Measurements from ENCODE around the gene PHKA2. TPM values are rescaled to one million over a fixed set of nuclear protein-coding genes. Genes with fewer than 3 reads are reported as not detected.

PHKA2 gene, protein sequence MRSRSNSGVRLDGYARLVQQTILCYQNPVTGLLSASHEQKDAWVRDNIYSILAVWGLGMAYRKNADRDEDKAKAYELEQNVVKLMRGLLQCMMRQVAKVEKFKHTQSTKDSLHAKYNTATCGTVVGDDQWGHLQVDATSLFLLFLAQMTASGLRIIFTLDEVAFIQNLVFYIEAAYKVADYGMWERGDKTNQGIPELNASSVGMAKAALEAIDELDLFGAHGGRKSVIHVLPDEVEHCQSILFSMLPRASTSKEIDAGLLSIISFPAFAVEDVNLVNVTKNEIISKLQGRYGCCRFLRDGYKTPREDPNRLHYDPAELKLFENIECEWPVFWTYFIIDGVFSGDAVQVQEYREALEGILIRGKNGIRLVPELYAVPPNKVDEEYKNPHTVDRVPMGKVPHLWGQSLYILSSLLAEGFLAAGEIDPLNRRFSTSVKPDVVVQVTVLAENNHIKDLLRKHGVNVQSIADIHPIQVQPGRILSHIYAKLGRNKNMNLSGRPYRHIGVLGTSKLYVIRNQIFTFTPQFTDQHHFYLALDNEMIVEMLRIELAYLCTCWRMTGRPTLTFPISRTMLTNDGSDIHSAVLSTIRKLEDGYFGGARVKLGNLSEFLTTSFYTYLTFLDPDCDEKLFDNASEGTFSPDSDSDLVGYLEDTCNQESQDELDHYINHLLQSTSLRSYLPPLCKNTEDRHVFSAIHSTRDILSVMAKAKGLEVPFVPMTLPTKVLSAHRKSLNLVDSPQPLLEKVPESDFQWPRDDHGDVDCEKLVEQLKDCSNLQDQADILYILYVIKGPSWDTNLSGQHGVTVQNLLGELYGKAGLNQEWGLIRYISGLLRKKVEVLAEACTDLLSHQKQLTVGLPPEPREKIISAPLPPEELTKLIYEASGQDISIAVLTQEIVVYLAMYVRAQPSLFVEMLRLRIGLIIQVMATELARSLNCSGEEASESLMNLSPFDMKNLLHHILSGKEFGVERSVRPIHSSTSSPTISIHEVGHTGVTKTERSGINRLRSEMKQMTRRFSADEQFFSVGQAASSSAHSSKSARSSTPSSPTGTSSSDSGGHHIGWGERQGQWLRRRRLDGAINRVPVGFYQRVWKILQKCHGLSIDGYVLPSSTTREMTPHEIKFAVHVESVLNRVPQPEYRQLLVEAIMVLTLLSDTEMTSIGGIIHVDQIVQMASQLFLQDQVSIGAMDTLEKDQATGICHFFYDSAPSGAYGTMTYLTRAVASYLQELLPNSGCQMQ
- polyA plus RNA-seq: 1.4 and 5.8 TPM in 2 replicates

DNA sequence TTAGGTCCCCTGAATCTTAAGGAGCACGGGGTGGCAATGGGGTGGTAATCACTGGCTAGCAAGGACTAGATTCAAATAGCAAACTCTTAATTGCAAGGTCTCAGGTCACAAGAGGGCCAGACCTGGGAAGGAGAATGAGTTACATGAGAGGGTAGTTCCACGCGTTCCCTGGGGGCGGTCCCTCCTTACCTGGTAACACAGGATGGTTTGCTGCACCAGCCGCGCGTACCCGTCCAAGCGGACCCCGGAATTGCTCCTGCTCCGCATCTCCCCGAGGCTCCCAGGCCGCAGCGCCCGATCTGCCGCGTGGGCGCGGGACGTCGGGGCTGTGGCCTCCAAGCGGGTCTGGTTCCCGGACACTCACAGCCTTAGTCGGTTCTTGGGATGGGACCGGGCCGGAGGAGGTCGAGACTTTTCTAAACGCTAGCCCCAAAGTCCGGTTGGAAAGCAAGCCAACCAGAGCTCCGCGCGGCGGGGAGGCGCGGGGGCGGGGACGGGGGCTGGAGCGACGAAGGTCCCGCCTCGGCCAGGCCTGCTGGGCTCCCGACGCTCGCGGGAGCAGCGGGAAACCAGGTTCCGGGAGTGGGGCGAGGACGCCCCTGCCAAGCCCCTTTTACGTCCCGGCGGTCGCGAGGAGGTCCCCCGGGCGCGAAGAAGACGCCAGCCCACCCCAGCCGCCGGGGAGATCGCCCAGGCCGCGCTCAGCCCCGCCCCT is at the start of gene PHKA2:
Gene PHKA2, minus strand, starts transcription at position 449 of the 715 bp plus-strand sequence. Its CDS starts 182 bp downstream, at position 267.

Other genes starting within 250 kb of the PHKA2 start
- not detected in 2 replicates for gene ADGRG2, start 138.4 kb upstream of the PHKA2 start, polyA plus RNA-seq

Data from Purkinje cell (primary cell).